ENCODE data around the gene PTPRN2.

- TF ChIP-seq LEF1 (IDR thresholded peaks at IDR 0.05; ENCODE audit: borderline replicate concordance) (no peak), FOXM1 (IDR thresholded peaks at IDR 0.05; ENCODE audit: borderline replicate concordance) (no peak), SP1 (IDR thresholded peaks at IDR 0.05) (no peak), SUZ12 (IDR thresholded peaks at IDR 0.05) (no peak)
These were observed 135.3 kb downstream of the PTPRN2 start for GRCh38 chr7:158452331-158452730.
